GM13976 (cell line): ENCODE results near the gene TMPRSS11D.

Experiments
- DNase-seq: peaks from one replicate; pipeline ENCODE4 v3.0.0; 2012; ENCODE audit warnings: low spot score
- in situ Hi-C: fragments of 300-500 bp; cut with MboI; formaldehyde crosslinking; loops from one replicate; pipeline ENCODE4 v1.12.0; 2022; ENCODE audit warnings: low sequenced_read_pairs, mixed read lengths, inconsistent platforms; ENCODE audit not compliant: unreplicated experiment
- TF ChIP-seq, protein P1 (sequence below): IDR thresholded peaks from 2 replicates; pipeline ENCODE4 v1.5.1; 2012; ENCODE audit warnings: borderline replicate concordance, mild to moderate bottlenecking; ENCODE audit not compliant: insufficient read depth; ENCODE audit errors: extremely low read depth, missing control alignments, control extremely low read depth

Gene TMPRSS11D

DNA sequence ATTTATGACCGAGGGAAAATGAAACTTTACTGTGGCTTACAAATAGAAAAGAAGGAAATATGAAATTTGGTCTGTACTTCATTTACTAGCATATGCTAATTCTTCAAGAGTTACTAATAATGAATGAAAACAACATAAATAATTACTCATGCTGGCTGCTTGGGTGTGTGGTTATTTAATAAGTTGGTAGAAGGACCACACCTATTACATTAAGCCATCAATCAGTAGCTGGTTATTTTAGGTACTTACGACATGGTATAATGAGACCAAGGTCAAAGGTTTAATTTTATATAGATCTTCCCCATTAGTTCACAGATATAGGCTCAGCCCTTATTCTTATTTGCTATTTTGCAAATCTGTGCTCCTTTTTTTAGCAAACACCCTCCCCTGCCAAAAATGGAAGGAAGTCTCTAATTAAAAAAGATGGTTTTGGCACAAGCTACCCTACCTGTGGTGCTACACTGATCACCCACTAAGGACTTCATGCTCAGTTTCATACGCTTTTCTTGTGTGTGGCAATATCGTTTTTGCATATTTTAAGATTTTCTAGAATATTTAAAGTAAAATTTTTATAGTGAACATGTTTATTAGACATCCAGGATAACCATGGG is 14.1 kb downstream of the TMPRSS11D start:
- no peak for DNase-seq
- TF ChIP-seq, protein P1, sequence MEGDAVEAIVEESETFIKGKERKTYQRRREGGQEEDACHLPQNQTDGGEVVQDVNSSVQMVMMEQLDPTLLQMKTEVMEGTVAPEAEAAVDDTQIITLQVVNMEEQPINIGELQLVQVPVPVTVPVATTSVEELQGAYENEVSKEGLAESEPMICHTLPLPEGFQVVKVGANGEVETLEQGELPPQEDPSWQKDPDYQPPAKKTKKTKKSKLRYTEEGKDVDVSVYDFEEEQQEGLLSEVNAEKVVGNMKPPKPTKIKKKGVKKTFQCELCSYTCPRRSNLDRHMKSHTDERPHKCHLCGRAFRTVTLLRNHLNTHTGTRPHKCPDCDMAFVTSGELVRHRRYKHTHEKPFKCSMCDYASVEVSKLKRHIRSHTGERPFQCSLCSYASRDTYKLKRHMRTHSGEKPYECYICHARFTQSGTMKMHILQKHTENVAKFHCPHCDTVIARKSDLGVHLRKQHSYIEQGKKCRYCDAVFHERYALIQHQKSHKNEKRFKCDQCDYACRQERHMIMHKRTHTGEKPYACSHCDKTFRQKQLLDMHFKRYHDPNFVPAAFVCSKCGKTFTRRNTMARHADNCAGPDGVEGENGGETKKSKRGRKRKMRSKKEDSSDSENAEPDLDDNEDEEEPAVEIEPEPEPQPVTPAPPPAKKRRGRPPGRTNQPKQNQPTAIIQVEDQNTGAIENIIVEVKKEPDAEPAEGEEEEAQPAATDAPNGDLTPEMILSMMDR = no peak
- in situ Hi-C loops = no loop called here

GRCh38 chr4:67861513-67861912 is 22.3 kb downstream of the TMPRSS11D start:
- in situ Hi-C loops = no loop called here
- TF ChIP-seq, protein P1 = no peak
- no peak for DNase-seq

GRCh38 chr4:67853336-67853735 is 30.5 kb downstream of the TMPRSS11D start:
- in situ Hi-C loops = no loop called here
- TF ChIP-seq, protein P1 = no peak
- no peak for DNase-seq

GRCh38 chr4:67820903-67821302 is 62.9 kb downstream of the TMPRSS11D start:
- in situ Hi-C loops = no loop called here
- TF ChIP-seq, protein P1 = no peak
- DNase-seq = no peak

- TF ChIP-seq, protein P1 = no peak
- in situ Hi-C loops = no loop called here
- DNase-seq = no peak
Observed at GRCh38 chr4:67810011-67810410, 73.8 kb downstream of the TMPRSS11D start.

- DNase-seq = no peak
- in situ Hi-C loops = no loop called here
- TF ChIP-seq, protein P1 = no peak
Observed at GRCh38 chr4:67809502-67809901, 74.3 kb downstream of the TMPRSS11D start.
